ENCODE data around the gene MZT1. TPM values are rescaled to one million over a fixed set of nuclear protein-coding genes. Genes with fewer than 3 reads are reported as not detected.
"Not testable (repeated sequence)": the region's sequence is repeated elsewhere in the genome, so short reads cannot be mapped to it uniquely, and the experiment has no call there.

Gene MZT1, protein sequence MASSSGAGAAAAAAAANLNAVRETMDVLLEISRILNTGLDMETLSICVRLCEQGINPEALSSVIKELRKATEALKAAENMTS
- 10.0 and 12.7 TPM in 2 replicates for total RNA-seq

- DNase-seq, result peak; percentile 99
Observed at GRCh38 chr13:72727417-72728289, at the start of gene MZT1, which contains the start of gene BORA. TSS of gene MZT1 (minus strand) at chr13:72727629. CDS start at chr13:72727602, 27 bp downstream. TSS of gene BORA (plus strand) at chr13:72727923. CDS start at chr13:72728941, 1,018 bp downstream.

DNA sequence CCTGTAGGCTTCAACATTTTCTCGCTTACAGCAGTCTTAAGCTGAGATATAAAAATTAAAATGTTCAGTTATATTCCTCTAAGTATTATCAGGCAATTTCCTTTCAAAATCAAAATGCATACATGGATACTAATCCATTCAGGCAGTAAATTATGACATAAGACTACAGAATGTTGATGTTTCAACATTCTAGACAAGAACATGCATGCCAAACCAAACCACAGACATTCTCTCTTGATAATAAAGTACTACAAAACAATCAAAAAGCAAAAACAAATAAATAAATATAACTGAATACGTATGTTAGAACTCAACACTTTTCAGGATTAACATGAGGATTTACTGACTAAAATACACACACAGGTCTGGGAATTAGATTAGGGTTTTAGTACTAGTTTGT lies 46.6 kb upstream of the MZT1 start:
- DNase-seq, result no peak

DNA sequence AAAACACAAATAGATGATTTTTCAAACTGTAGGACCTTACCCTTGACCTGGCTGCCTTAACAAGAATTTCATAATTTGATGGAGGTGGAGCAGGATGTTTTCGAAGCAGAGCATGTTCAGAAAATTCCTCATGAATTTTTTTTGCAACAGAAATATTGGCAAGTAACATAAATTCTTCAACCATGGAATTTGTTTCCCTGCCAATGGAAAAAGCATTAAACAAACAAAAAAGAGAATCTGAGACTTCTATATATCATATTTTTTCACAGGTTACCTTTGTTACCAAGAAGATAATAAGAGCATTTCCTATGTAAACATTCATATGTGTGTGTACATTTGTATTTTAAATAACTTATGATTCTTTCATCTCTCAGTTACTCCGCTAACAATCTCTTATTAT lies 36.0 kb upstream of the MZT1 start:
- no peak for DNase-seq

- DNase-seq, result no peak
Observed at GRCh38 chr13:72760189-72760588, 32.8 kb upstream of the MZT1 start.

- DNase-seq, result no peak
Observed at GRCh38 chr13:72757792-72758535, 30.5 kb upstream of the MZT1 start.

DNA sequence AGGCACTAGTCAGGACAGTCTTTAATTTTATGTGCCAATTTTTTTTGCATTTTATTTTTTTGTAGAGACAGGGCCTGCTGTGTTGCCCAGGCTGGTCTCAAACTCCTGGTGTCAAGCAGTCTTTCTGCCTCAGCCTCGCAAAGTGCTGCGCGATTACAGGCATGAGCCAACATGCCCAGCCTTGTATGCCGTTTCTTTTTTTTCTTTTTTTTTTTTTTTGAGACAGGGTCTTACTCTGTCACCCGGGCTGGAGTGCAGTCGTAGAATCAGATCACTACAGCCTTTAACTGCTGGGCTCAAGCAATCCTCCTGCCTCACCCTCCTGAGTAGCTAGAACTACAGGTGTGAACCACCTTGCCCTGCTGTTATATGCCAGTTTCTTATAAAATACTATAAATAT lies 26.7 kb upstream of the MZT1 start:
- DNase-seq, result no peak

DNA sequence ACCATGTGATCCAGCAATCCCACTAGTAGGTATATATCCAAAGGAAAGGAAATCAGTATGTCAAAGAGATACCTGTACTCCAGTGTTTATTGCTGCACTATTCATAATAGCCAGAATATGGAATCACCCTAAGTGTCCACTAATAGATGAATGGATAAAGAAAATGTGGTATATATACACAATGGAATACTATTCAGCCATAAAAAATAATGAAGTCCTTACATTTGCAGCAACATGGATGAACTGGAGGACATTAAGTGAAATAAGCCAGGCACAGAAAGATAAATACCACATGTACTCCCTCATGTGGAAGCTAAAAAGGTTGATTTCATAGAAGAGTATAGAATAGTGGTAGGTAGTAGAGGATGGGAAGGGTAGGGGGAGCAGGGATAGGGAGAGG lies 23.8 kb upstream of the MZT1 start:
- DNase-seq, result no peak

DNA sequence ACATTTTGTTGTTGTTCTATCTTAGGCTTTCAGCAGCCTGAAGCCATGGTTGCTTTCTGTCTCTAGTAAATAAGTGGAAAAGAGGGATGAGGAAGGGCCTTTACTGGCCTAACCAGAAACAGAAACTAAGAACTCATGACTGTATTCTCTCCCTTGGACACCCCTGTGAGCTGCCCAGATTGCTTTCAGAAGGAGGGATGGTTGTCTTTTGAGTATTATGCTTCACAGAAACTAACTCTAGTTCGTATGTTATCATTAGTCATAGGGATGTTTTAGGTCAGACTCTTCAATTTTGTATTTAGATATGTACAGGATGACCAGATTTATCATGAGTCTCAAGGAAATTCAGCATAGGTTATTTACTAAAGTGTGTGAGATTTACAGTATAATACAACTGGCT lies 17.8 kb upstream of the MZT1 start:
- DNase-seq, result no peak

GRCh38 chr13:72740015-72740414 lies 12.6 kb upstream of the MZT1 start:
- no peak for DNase-seq

- DNase-seq, result no peak
Observed at GRCh38 chr13:72737033-72737432, 9.6 kb upstream of the MZT1 start.

DNA sequence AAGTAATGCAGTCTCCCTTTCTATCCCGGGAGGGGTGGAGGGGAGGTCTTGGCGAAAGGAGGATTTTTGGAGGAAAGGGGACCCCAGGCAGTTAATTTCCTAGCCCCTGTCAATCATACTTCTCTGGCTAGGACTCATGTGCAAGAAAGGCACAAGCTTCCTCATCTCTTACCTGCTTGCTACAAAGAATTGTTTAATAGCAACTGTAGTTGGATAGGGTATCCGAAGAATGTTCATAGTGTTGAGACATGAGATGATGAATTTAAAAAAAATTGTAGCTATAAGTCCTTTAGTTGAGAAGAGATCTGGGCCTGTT lies 819 bp upstream of the MZT1 start:
- no peak for DNase-seq

GRCh38 chr13:72726726-72727416 lies 558 bp downstream of the MZT1 start:
- DNase-seq, result peak; percentile 27

GRCh38 chr13:72726185-72726584 lies 1.2 kb downstream of the MZT1 start:
- DNase-seq, result not testable (repeated sequence)

DNA sequence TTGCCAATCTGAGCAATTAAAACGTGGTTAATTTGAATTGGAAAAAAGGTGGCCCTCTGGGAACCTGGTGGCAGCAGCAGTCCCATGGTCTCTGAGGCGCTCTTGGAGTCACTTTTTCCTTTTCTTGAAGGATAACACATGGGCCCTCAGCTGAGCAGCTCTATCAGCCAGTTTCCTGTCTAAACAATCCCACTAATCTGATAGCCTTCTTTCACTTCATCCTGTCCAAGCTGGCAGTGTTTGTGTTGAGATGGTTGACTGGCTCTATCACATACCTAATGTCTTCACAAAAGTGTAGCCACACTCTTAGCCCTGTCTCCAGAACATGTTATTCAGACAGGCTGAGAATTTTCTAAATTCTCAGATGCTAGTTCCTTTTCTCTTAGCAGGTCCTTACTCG lies 10.7 kb downstream of the MZT1 start:
- peak; percentile 71 for DNase-seq

DNA sequence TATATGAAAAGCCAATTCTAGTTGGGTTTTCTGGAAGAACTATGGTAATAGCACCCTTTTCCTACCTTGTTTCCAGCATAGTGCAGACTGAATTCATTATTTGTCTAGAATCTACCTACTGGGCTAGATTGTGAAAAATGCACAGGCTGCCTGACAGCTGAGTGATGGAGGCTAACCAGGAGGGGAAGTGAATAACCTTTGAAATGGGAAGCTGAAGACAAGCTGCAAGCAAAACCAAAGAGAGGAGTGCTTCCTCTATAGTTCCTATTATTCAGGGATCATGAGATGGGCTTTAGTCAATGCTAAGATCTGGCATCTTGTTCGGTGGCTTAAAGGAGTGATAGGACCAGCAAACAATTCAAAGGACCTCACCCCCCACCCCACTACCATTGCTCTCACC lies 26.9 kb downstream of the MZT1 start:
- no peak for DNase-seq

GRCh38 chr13:72698164-72698563 lies 29.3 kb downstream of the MZT1 start:
- no peak for DNase-seq

GRCh38 chr13:72696579-72696978 lies 30.9 kb downstream of the MZT1 start:
- DNase-seq, result peak; percentile 50

- DNase-seq, result peak; percentile 17
Observed at GRCh38 chr13:72694314-72694713, 33.1 kb downstream of the MZT1 start.

- no peak for DNase-seq
Observed at GRCh38 chr13:72693832-72694231, 33.6 kb downstream of the MZT1 start.

GRCh38 chr13:72692884-72693514 lies 34.4 kb downstream of the MZT1 start:
- no peak for DNase-seq

GRCh38 chr13:72689181-72689696 lies 38.2 kb downstream of the MZT1 start:
- no peak for DNase-seq

GRCh38 chr13:72686766-72687165 lies 40.7 kb downstream of the MZT1 start:
- no peak for DNase-seq
